ENCODE results near the gene PANK4.

GRCh38 chr1:2495546-2495945, 30.9 kb downstream of the PANK4 start:
- no peak for TF ChIP-seq POLR2AphosphoS2 (conservative IDR thresholded peaks at IDR 0.05; ENCODE audit: low read length)
- TF ChIP-seq, protein P1, sequence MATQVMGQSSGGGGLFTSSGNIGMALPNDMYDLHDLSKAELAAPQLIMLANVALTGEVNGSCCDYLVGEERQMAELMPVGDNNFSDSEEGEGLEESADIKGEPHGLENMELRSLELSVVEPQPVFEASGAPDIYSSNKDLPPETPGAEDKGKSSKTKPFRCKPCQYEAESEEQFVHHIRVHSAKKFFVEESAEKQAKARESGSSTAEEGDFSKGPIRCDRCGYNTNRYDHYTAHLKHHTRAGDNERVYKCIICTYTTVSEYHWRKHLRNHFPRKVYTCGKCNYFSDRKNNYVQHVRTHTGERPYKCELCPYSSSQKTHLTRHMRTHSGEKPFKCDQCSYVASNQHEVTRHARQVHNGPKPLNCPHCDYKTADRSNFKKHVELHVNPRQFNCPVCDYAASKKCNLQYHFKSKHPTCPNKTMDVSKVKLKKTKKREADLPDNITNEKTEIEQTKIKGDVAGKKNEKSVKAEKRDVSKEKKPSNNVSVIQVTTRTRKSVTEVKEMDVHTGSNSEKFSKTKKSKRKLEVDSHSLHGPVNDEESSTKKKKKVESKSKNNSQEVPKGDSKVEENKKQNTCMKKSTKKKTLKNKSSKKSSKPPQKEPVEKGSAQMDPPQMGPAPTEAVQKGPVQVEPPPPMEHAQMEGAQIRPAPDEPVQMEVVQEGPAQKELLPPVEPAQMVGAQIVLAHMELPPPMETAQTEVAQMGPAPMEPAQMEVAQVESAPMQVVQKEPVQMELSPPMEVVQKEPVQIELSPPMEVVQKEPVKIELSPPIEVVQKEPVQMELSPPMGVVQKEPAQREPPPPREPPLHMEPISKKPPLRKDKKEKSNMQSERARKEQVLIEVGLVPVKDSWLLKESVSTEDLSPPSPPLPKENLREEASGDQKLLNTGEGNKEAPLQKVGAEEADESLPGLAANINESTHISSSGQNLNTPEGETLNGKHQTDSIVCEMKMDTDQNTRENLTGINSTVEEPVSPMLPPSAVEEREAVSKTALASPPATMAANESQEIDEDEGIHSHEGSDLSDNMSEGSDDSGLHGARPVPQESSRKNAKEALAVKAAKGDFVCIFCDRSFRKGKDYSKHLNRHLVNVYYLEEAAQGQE (IDR thresholded peaks at IDR 0.05): no peak
- no peak for TF ChIP-seq KDM5A (IDR thresholded peaks at IDR 0.05)
- TF ChIP-seq, protein P2, sequence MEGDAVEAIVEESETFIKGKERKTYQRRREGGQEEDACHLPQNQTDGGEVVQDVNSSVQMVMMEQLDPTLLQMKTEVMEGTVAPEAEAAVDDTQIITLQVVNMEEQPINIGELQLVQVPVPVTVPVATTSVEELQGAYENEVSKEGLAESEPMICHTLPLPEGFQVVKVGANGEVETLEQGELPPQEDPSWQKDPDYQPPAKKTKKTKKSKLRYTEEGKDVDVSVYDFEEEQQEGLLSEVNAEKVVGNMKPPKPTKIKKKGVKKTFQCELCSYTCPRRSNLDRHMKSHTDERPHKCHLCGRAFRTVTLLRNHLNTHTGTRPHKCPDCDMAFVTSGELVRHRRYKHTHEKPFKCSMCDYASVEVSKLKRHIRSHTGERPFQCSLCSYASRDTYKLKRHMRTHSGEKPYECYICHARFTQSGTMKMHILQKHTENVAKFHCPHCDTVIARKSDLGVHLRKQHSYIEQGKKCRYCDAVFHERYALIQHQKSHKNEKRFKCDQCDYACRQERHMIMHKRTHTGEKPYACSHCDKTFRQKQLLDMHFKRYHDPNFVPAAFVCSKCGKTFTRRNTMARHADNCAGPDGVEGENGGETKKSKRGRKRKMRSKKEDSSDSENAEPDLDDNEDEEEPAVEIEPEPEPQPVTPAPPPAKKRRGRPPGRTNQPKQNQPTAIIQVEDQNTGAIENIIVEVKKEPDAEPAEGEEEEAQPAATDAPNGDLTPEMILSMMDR (IDR thresholded peaks at IDR 0.05): no peak
- no peak for TF ChIP-seq POLR2A (IDR thresholded peaks at IDR 0.05; ENCODE audit: low read length)

All from A549 (cell line).